K562 (cell line): ENCODE measurements around the gene ABCB4. TPM values are rescaled to one million over a fixed set of nuclear protein-coding genes. Genes with fewer than 3 reads are reported as not detected.

ENCODE experiments used
- ATAC-seq: fragments of 200-7000 bp; cut with Tn5 transposase; 3 replicates; pipeline ENCODE4 v1.9.1; 2020; ENCODE audit warnings: moderate library complexity
- BruUV-seq: library from RNA; stranded (reverse); fragments of 400-500 nt; replicated peaks from 2 replicates; lab custom pipeline; 2021; lab: Mats Ljungman, UMichigan
- CTCF ChIA-PET: fragments of 300-600 bp; formaldehyde crosslinking; extraction: SDS; loops from one replicate; lab custom pipeline; 2021; ENCODE audit warnings: low intra/inter-chr PET ratio; lab: Yijun Ruan, JAX
- POLR2A ChIA-PET: fragments of 300-600, 350-650 bp; sonication (Branson Sonifier 250); formaldehyde crosslinking; extraction: SDS; loops from one replicate; lab custom pipeline; 2021; ENCODE audit warnings: antibody characterized with exemption, inconsistent platforms; lab: Yijun Ruan, JAX
- DNase-seq, 4 experiments: peaks; one replicate each; pipeline versions ENCODE4 v3.0.0 to v3.0.0-alpha.2; 2011 to 2018; ENCODE audit warnings: low spot score in 3 of 4, mixed read lengths in 3 of 4; ENCODE audit errors: extremely low read depth in 1 of 4
- FAIRE-seq: peaks from 2 replicates; lab custom pipeline; 2011; peaks lifted over from hg19 to GRCh38; lab: Jason Lieb, UNC
- H2AFZ ChIP-seq: 2 replicates; pipeline ENCODE4 v1.6.0; 2011; ENCODE audit warnings: low read depth, low read length, control low read depth, inconsistent platforms
- H3K27ac ChIP-seq: fragments of 200-600 bp; 3 replicates; pipeline ENCODE4 v1.8.0; 2011; ENCODE audit warnings: low read depth, mild to moderate bottlenecking, control low read depth, inconsistent platforms, low read length, moderate library complexity, mixed read lengths; ENCODE audit errors: extremely low read depth
- H3K27me3 ChIP-seq, 2 experiments: fragments of 300-600 bp in 1 of 2; 2 replicates in 1 of 2; 3 replicates in 1 of 2; pipeline versions ENCODE4 v1.6.0 to v1.8.0; 2011; ENCODE audit warnings: inconsistent platforms in 2 of 2, low read length in 2 of 2, mild to moderate bottlenecking in 1 of 2, mixed read lengths in 1 of 2, moderate library complexity in 1 of 2; ENCODE audit not compliant: control insufficient read depth in 2 of 2, insufficient read depth in 2 of 2
- H3K36me3 ChIP-seq: fragments of 300-600 bp; 3 replicates; pipeline ENCODE4 v1.8.0; 2011; ENCODE audit warnings: mild to moderate bottlenecking, low read length, inconsistent platforms; ENCODE audit not compliant: control insufficient read depth, insufficient read depth
- H3K4me1 ChIP-seq, 2 experiments: fragments of 200-600 bp in 1 of 2; replicated peaks in 1 of 2; 2 replicates in 1 of 2; 3 replicates in 1 of 2; pipeline versions ENCODE4 v1.5.1 to v1.8.0; 2011; ENCODE audit warnings: inconsistent platforms in 2 of 2, low read length in 2 of 2, mild to moderate bottlenecking in 1 of 2, mixed read lengths in 1 of 2, moderate library complexity in 1 of 2; ENCODE audit not compliant: control insufficient read depth in 2 of 2, insufficient read depth in 2 of 2
- H3K4me2 ChIP-seq: 2 replicates; pipeline ENCODE4 v1.6.1; 2011; ENCODE audit warnings: low read length, control low read depth, inconsistent platforms, mixed read lengths; ENCODE audit not compliant: insufficient read depth
- H3K4me3 ChIP-seq: fragments of 200-600 bp; sonication (generic), shearing (Covaris generic); 2 replicates; pipeline ENCODE4 v1.5.1; 2016; ENCODE audit warnings: control low read depth, inconsistent platforms
- H3K79me2 ChIP-seq: fragments of 200-600 bp; 3 replicates; pipeline ENCODE4 v1.8.0; 2011; ENCODE audit warnings: low read length, inconsistent platforms; ENCODE audit not compliant: control insufficient read depth, insufficient read depth
- H3K9ac ChIP-seq, 2 experiments: 2 replicates each; pipeline versions ENCODE4 v1.6.0 to v1.6.1; 2011; ENCODE audit warnings: low read depth in 2 of 2, low read length in 2 of 2, control low read depth in 1 of 2, inconsistent platforms in 1 of 2, mild to moderate bottlenecking in 1 of 2, mixed read lengths in 1 of 2; ENCODE audit not compliant: insufficient read depth in 1 of 2
- H3K9me1 ChIP-seq: one replicate; pipeline ENCODE4 v1.6.0; 2011; ENCODE audit warnings: inconsistent platforms, mild to moderate bottlenecking, low read length, moderate library complexity; ENCODE audit not compliant: control insufficient read depth, insufficient read depth
- H3K9me3 ChIP-seq: replicated peaks from 2 replicates; pipeline ENCODE4 v1.5.1; 2011; ENCODE audit warnings: low read depth, low read length, inconsistent platforms; ENCODE audit not compliant: control insufficient read depth, insufficient read depth
- H4K20me1 ChIP-seq: replicated peaks from 2 replicates; pipeline ENCODE4 v1.6.1; 2011; ENCODE audit warnings: low read length, inconsistent platforms, mixed read lengths; ENCODE audit not compliant: control insufficient read depth, insufficient read depth
- ESRRB ChIP-seq: fragments of 250-450 bp; sonication (Bioruptor Pico); IDR thresholded peaks from 2 replicates; pipeline ENCODE4 v1.5.0; 2020; ENCODE audit warnings: mild to moderate bottlenecking, moderate library complexity, borderline replicate concordance
- MTF1 ChIP-seq: fragments of 250-450 bp; sonication (Bioruptor Pico); IDR thresholded peaks from 2 replicates; pipeline ENCODE4 v1.9.0; 2021; ENCODE audit warnings: moderate library complexity, mild to moderate bottlenecking, inconsistent platforms, borderline replicate concordance
- PHF8 ChIP-seq: fragments of 200-600 bp; sonication (generic); IDR thresholded peaks from 2 replicates; pipeline ENCODE4 v1.6.1; 2012; ENCODE audit warnings: mixed run types, mild to moderate bottlenecking, inconsistent platforms, low read length, moderate library complexity, borderline replicate concordance
- SAFB ChIP-seq: fragments of 200-400 bp; formaldehyde crosslinking; IDR thresholded peaks from 2 replicates; pipeline ENCODE4 v1.6.1; 2017; ENCODE audit warnings: low read depth, low read length, borderline replicate concordance
- ZNF445 ChIP-seq: fragments of 250-450 bp; sonication (Bioruptor Pico); IDR thresholded peaks from 2 replicates; pipeline ENCODE4 v1.4.0; 2020; ENCODE audit warnings: low read depth, mild to moderate bottlenecking, moderate library complexity
- WGBS: fragments of 100-300 bp; shearing (Covaris generic); methylation state at CpG from one replicate; pipeline ENCODE4 v1.1.6; 2016; ENCODE audit warnings: low coverage, mixed read lengths; ENCODE audit not compliant: insufficient coverage; ENCODE audit errors: missing lambda C conversion rate; 5-methylcytosine and 5-hydroxymethylcytosine counted together
- in situ Hi-C: fragments of 300-500 bp; cut with MboI; formaldehyde crosslinking; loops from 4 replicates; pipeline ENCODE4 v1.15.0; 2018; ENCODE audit warnings: inconsistent platforms, mixed read lengths
- intact Hi-C: fragments of 100-400 bp; cut with micrococcal nuclease; formaldehyde crosslinking; loops from 2 replicates; pipeline ENCODE4 v1.14.2; 2022
- polyA plus RNA-seq, 8 experiments: library from polyadenylated mRNA; depleted of rRNA in 4 of 8; stranded (reverse) in 5 of 8; unstranded in 3 of 8; fragments of >200 nt; fragmentation: Nextera tagmentation in 2 of 8; fragmentation: Illumina TruSeq in 1 of 8; extraction: Ambion mirVana in 2 of 8; extraction: Trizol in 1 of 8; gene quantifications; 2 replicates each; pipeline versions ENCODE4 v1.2.1 to v1.2.3, GENCODE V29; 2011 to 2014; ENCODE audit warnings: inconsistent platforms in 1 of 8, missing spikeins in 1 of 8
- total RNA-seq, 7 experiments: library from RNA; depleted of rRNA in 6 of 7; stranded (reverse); fragments of >200 nt in 6 of 7; fragmentation: Illumina TruSeq in 2 of 7; extraction: Trizol in 2 of 7; gene quantifications; 2 replicates each; pipeline versions ENCODE4 v1.2.1 to v1.2.3, GENCODE V29; 2011 to 2021; ENCODE audit warnings: low replicate concordance in 1 of 7
- TF ChIP-seq, protein P1 (sequence below), 2 experiments: fragments of 450-650 bp; IDR thresholded peaks; 2 replicates each; pipeline ENCODE4 v1.6.1; 2016; ENCODE audit warnings: mild to moderate bottlenecking in 2 of 2, borderline replicate concordance in 1 of 2, low read depth in 1 of 2, moderate library complexity in 1 of 2
- TF ChIP-seq, protein P2 (sequence below): sonication (generic); formaldehyde crosslinking; IDR thresholded peaks from 2 replicates; pipeline ENCODE4 v1.8.0; 2022; ENCODE audit warnings: mild to moderate bottlenecking, missing genetic modification reagents, borderline replicate concordance
- TF ChIP-seq, protein P3 (sequence below): fragments of 450-650 bp; formaldehyde crosslinking; IDR thresholded peaks from 2 replicates; pipeline ENCODE4 v1.4.0; 2020; ENCODE audit warnings: mild to moderate bottlenecking, moderate library complexity

Gene ABCB4
- total and polyA plus RNA-seq, 9 of the 15 experiments (the other 6 are each of a cell fraction or from before 2014, with no cell fraction given), result 0.06 to 0.73 (median 0.40) TPM

DNA sequence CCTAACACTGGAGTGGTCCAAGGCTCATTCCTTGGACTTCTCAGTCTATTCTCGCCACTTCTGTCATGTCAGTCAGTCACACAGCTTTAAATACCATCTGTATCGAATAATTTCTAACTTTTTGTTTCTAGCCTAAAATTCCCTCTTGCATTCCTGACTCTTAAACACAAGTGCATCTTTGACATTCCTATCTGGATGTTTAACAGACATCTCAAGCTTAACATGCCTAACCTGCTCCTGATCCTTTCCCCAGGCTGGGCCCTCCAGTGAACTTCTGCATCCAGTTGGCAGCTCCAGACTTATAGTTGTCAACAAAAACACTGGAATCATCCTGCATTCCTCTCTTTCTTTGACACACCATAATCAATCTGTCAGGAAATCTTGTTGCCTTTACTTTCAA lies 4.5 kb upstream of the ABCB4 start (continued):
- TF ChIP-seq PHF8 (no peak), ZNF445 (no peak)

DNA sequence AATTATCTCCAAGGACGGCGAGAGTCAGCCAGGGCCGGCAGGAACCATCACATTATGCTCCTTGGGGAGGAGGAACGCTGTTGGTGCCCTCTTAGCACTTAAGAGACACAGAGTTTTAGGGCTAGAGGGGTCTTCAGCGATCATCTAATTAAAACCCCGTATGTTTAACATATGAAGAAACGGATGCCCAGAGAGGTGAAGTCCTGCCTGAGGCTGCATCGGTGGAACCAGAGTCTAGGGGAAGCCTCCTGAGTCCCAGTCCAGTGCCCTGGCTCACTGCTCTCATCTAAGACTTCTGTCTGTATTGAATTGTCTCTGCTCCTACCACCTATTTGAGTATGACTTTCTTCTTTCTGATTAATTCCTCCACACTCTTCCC lies 688 bp upstream of the ABCB4 start:
- BruUV-seq, result no TSS peak
- Histone ChIP-seq H3K9me3 (no peaks in the 10 kb centered on the region), H3K9me1 (no peaks in the 10 kb centered on the region), H3K27me3 (peaks cover 16 to 28% of the 10 kb centered on the region in 2 experiments; a peak in 4 of 5 replicates), H3K27ac (no peak overlapping the region), H3K4me1 (peaks cover 0 to 9% of the 10 kb centered on the region in 2 experiments; a peak in 1 of 5 replicates), H3K79me2 (no peaks in the 10 kb centered on the region), H3K9ac (no peak overlapping the region), H4K20me1 (no peaks in the 10 kb centered on the region), H3K36me3 (no peaks in the 10 kb centered on the region), H2AFZ (peak overlapping the region; percentile 18; the same call in 1 of the 2 replicates), H3K4me2 (no peak overlapping the region), H3K4me3 (no peak overlapping the region)
- ATAC-seq (no peak; the same call in 2 of the 3 replicates), DNase-seq (no peak), FAIRE-seq (no peak)
- in situ Hi-C loops, result no loop called here
- ChIA-PET CTCF (no interaction called here), POLR2A (no interaction called here)
- intact Hi-C loops, result no loop called here
- WGBS, result 2% methylated on average over 8 of the region's 8 CpGs
- no peak for TF ChIP-seq SAFB
- TF ChIP-seq MTF1 (CRISPR knock-in tag), result no peak
- TF ChIP-seq, protein P1, sequence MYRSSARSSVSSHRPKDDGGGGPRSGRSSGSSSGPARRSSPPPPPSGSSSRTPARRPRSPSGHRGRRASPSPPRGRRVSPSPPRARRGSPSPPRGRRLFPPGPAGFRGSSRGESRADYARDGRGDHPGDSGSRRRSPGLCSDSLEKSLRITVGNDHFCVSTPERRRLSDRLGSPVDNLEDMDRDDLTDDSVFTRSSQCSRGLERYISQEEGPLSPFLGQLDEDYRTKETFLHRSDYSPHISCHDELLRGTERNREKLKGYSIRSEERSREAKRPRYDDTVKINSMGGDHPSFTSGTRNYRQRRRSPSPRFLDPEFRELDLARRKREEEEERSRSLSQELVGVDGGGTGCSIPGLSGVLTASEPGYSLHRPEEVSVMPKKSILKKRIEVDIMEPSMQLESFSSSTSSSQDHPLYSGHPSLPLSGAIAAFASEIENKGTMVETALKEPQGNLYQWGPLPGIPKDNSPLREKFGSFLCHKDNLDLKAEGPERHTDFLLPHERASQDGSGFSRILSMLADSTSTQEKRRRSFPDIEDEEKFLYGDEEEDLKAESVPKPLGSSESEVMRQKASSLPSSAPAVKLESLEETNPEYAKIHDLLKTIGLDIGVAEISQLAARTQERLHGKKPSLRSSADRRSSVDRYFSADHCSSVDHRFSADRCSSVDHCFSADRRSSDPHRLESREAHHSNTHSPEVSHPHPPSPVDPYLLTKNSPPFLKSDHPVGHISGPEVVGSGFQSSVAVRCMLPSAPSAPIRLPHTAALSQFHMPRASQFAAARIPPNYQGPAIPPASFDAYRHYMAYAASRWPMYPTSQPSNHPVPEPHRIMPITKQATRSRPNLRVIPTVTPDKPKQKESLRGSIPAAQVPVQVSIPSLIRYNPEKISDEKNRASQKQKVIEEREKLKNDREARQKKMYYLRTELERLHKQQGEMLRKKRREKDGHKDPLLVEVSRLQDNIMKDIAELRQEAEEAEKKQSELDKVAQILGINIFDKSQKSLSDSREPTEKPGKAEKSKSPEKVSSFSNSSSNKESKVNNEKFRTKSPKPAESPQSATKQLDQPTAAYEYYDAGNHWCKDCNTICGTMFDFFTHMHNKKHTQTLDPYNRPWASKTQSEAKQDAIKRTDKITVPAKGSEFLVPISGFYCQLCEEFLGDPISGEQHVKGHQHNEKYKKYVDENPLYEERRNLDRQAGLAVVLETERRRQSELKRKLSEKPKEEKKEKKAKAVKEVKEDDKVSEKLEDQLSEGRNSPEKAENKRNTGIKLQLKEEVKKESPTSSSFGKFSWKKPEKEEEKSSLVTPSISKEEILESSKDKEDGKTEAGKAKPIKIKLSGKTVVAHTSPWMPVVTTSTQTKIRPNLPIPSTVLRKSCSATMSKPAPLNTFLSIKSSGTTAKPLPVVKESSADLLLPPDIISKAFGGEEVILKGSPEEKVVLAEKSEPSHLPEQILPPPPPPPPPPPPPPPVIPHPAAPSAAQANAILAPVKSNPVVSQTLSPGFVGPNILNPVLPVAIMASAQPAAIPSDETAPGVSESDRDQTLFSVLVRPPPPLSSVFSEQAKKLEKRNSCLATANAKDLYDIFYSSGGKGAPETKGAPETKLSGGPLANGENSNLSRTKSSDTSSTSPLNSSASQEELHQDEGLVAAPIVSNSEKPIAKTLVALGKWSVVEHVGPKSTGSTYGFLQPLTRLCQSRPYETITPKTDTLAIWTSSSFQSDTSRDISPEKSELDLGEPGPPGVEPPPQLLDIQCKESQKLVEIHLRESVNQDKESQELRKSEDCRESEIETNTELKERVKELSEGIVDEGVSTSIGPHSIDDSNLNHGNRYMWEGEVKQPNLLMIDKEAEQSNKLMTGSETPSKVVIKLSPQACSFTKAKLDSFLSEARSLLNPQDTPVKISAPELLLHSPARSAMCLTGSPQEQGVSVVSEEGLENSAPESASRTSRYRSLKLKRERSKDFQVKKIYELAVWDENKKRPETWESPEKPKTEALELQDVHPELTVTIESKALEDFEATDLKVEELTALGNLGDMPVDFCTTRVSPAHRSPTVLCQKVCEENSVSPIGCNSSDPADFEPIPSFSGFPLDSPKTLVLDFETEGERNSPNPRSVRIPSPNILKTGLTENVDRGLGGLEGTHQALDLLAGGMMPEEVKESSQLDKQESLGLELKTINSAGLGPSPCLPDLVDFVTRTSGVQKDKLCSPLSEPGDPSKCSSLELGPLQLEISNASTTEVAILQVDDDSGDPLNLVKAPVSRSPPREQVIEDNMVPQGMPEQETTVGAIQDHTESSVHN (IDR thresholded peaks at IDR 0.05; ENCODE audit: borderline replicate concordance in 1 of 2, low read depth in 1 of 2), result no peak
- TF ChIP-seq, protein P2, sequence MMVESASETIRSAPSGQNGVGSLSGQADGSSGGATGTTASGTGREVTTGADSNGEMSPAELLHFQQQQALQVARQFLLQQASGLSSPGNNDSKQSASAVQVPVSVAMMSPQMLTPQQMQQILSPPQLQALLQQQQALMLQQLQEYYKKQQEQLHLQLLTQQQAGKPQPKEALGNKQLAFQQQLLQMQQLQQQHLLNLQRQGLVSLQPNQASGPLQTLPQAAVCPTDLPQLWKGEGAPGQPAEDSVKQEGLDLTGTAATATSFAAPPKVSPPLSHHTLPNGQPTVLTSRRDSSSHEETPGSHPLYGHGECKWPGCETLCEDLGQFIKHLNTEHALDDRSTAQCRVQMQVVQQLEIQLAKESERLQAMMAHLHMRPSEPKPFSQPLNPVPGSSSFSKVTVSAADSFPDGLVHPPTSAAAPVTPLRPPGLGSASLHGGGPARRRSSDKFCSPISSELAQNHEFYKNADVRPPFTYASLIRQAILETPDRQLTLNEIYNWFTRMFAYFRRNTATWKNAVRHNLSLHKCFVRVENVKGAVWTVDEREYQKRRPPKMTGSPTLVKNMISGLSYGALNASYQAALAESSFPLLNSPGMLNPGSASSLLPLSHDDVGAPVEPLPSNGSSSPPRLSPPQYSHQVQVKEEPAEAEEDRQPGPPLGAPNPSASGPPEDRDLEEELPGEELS (CRISPR knock-in tag), result no peak
- no peak for TF ChIP-seq ESRRB
- TF ChIP-seq, protein P3, sequence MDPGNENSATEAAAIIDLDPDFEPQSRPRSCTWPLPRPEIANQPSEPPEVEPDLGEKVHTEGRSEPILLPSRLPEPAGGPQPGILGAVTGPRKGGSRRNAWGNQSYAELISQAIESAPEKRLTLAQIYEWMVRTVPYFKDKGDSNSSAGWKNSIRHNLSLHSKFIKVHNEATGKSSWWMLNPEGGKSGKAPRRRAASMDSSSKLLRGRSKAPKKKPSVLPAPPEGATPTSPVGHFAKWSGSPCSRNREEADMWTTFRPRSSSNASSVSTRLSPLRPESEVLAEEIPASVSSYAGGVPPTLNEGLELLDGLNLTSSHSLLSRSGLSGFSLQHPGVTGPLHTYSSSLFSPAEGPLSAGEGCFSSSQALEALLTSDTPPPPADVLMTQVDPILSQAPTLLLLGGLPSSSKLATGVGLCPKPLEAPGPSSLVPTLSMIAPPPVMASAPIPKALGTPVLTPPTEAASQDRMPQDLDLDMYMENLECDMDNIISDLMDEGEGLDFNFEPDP (CRISPR knock-in tag), result no peak
